ENCODE results near the gene ENTPD5.
A peak's percentile ranks its signal among the peaks of the same experiment; 100 is the strongest.
"Not testable (repeated sequence)": the region's sequence is repeated elsewhere in the genome, so short reads cannot be mapped to it uniquely, and the experiment has no call there.

ENTPD5 gene, protein sequence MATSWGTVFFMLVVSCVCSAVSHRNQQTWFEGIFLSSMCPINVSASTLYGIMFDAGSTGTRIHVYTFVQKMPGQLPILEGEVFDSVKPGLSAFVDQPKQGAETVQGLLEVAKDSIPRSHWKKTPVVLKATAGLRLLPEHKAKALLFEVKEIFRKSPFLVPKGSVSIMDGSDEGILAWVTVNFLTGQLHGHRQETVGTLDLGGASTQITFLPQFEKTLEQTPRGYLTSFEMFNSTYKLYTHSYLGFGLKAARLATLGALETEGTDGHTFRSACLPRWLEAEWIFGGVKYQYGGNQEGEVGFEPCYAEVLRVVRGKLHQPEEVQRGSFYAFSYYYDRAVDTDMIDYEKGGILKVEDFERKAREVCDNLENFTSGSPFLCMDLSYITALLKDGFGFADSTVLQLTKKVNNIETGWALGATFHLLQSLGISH

DNA sequence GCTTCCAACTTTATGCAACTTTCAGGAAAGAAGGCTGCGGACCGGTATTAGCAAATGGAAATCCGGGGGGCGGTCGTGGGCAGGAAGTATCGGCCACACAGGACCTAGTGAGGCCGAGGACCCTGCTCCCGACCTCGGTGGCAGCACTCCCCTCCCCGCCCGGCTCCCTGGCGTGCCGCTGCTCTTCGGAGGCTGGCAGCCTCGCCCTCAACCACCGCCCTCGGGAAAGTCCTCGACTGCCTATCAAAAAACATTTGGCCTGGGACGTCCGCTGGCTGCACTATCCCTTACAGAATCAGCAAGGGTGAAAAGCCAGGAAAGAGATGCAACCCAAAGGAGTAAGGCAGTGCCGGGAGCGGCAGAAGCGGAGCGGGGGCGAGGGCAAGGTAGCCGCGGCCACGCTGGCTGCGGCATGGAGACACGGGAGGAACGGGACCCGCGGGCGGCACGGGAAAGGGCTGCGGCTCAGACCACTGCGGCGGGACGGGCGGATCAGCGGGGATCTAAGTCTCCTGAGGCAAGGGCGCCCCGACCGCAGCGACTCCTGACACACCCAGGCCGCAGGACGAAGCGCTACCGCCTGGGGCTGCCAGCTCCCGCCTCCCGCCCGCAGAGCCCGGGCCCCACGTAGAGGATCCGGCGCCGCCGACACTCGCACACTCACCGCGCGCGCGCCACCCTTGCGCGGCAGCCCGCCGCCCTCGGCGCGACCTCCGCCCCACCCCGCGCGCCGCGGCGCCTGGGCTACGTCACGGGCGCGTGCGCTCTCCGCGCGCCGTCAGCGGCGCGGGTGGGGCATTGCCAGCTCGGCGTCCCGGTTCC lies at the start of gene ENTPD5, which contains the start of gene BBOF1:
TSS of gene ENTPD5 (minus strand) at position 703 of the 822 bp plus-strand sequence. CDS start 31,186 bp downstream, outside the sequence.
TSS of gene BBOF1 (plus strand) at position 764 of the 822 bp plus-strand sequence. CDS start 130 bp downstream, outside the sequence.
- peak; percentile 81 for DNase-seq

DNA sequence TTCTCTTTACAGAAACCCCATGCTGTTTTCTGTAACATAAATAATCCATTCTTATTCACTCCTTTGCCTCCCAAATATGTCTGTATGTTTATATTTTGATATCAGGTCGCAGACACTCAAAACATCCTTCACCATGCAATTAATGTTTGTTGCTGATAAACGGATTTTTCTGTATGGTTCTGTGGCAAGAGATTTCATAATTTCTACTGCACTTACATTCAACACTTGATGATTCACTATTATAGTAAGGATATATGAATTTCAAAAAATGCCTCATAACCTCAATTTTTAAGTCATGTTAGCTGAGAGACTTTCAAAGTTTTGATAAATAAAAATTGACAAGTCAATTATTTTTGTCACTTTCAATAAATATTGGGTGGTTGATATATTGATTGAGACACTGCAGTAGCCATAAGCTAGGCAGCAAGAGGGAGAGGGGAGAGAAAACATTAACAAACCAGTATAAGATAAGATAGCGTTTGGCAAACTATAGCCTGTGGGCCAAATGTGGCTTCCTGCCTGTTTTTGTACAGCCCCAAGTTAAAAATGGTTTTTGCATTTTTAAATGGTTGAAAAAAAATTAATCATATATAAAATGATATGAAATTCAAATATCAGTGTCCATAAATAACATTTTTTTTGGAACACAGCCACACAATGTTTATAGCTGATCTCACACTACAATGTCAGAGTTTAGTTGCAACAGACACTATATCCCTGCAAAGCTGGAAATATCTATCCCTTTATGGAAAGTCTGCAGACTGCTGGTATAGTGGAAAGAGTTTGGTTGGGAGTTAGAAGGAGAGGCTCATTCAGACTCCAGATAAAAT lies 46.9 kb upstream of the ENTPD5 start:
- no peak for DNase-seq

DNA sequence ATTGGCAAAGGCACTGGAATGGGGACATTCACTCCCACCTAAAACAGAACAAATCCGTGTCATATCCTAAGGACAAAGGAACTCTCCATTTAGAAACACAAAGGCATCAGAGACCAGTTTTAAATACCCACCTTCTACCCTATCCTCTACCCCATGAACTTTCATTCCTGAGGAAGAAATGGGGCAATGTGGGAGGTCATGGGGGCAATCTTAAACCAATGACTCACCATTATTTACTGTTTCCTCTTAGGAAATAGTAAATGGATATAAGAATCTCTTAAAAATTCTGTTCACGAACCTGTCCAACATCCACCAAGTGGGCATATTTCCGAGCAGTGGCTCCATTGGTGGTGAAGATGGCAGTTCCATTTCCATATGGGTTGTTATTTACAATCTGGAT lies 45.8 kb upstream of the ENTPD5 start:
- no peak for DNase-seq

DNA sequence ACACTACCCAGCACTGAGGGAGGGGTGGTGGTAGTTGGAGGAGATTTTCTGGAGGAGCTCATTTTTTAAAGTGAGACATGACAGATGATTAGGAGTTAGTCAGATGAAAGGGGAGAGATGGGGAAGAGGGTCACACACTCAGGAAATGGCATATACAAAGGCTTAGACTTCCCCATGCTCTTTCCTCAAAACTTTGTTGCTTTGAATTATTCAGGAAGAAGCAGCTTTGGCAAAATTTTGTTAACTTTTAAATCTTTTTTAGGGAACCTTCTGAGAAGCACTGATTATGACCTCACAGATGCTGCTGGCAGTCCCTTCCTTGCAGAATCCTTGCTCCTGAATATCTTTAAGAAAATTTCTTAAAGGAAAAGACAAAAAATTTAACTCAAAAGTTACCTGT lies 45.3 kb upstream of the ENTPD5 start:
- no peak for DNase-seq

DNA sequence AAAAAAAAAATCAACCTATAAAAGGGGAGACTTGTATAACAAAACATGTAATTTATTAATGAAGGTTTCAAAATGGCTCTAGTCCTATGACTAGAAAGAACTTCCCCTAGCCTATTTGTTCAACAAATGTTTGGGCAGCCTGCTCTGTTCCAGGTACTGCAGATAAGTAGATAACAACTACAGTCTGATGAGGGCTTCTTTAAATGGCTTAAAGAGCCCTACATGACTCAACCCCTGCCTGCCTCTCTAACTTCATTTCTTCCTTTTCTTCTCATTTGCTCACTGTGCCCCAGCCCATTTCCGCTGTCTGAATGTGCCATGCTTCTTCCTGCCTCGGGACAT lies 43.7 kb upstream of the ENTPD5 start:
- no peak for DNase-seq

DNA sequence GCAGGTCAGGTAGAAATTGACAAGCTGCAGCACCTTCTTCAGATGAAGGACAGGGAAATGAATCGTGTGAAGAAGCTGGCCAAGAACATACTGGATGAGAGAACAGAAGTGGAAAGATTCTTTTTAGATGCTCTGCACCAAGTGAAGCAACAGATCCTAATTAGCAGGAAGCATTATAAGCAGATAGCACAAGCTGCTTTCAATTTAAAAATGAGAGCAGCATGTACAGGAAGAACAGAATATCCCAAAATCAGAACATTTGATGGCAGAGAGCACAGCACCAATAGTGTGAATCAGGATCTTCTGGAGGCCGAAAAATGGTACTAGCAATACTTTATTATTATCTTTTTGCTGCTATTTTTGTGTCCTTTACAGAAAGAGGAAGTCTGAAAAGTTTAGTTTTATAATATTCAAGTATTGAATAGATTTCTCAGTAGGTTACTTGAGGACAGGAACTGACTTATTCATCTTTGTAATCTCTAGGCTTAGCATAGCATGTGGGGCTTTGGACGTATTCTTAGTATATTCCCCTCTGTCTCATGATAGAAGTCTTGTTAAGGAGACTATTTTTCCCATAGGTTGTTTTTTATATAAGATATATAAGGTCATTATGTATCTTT lies 30.9 kb upstream of the ENTPD5 start:
- DNase-seq: no peak

DNA sequence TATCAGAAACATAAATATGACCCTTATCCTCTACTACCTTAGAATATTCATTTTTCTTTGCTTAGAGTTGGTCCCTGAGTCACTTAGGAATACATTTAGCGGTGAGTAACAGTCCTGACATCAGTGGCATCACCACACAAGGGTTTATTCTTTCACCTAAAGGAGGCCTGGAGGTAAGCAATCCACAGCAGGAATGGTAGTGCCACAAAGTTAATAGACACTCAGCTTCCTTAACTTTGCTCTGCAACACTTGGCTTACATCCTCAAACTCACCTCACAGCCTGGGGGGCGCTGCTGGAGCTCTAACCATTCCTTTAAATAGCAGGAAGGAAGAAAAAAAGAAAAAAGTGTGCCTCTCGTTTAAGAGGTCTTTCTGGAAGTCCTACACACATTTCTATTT lies 29.2 kb upstream of the ENTPD5 start:
- no peak for DNase-seq

DNA sequence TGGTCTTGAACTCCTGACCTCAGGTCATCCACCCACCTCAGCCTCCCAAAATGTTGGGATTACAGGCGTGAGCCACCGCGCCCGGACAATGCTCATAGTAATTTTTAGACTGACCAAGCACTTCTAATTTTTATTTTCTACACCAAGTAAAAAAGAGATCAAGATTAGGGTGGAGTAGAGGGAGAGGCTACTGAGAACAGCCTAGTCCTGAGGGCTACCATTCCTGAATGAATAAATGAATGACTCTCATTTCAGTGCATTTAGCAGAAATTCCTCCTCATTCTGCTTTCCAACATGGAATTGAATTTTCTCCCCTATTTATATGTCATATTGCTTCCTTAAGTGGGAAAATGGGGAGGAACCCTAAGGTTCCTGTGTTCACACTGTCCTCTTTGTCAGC lies 26.4 kb upstream of the ENTPD5 start:
- DNase-seq: no peak

DNA sequence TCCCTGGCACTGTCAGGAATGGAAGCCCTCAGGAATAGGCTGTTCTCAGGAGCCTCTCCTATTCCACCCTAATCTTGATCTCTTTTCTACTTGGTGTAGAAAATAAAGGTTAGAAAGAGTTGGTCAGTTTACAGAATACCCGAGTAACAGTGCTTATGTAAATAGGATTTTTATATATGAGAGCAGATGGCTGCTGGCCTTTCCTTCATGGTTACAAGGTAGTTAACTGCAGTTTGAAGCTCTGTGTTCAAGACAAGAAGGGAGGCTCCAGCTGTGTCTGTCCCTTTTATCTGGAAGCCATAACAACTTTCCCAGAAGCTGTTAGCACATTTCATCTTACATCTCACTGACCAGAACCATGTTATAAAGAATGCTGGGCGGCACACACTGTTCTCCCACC lies 23.2 kb upstream of the ENTPD5 start:
- no peak for DNase-seq

DNA sequence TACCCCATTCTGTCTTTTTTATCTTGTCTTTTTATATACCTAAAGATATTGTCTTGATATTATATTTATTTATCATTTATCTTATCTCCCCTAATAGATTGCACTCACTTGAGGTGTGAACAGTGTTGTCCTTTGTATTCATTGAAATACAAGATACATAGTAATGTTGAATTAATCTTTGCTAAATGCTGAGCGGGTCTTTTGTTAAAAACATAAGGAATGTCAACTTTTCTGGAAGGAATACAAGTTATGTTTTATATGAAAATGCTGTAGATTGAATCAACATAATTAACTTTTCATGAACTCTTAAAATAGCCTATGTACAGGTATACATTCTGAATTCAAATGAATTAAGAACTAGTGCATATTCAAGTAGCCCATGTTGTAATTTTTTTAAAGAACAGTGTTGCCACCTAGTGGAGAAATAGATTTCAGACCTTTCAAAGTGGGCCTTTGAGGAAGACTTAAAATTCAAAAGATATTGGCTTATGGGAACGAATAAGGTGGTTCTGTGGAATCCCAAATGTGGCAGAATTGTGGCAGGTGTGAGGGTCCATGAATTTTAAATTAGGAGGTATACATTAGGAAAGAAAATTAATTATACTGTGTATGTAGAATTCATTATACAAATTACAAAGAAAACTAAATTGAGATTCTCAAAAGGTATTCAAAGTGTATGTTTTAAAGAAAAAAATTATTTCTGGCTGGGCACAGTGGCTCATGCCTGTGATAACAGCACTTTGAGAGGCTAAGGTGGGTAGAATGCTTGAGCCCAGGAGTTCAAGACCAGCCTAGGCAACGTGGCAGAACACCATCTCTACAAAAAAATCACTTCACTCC lies 19.2 kb upstream of the ENTPD5 start:
- no peak for DNase-seq

DNA sequence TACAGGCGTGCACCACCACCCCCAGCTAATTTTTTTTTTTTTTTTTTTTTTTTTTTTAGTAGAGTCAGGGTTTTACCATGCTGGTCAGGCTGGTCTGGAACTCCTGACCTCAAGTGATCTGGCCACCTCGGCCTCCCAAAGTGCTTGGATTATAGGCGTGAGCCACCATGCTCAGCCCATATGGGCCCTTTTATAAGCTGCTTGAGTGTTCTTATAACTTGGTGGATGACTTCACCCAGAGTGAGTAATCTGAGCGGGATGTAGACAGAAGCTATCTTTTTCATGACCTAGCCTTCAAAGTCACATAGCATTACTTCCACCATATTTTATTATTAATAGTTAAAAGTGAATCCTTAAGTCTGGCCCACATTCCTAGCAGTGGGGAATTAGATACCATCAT lies 16.5 kb upstream of the ENTPD5 start:
- DNase-seq: no peak

DNA sequence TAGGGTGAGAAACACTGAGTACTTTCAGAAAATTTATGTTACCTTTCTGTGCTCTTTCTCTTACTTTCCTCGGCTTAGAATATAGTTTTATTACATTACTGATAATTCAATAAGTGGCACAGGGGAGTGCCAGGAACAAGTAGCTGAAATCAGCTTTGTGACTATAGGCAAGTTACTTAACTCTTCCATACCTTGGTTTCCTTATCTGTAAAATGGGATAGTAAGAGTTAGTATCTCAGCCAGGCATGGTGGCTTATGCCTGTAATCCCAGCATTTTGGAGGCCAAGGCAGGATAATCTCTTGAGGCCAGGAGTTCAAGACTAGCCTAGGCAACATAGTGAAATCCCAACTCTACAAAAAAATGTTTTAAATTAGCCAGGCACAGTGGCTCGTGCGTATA lies 15.5 kb upstream of the ENTPD5 start:
- DNase-seq: no peak

DNA sequence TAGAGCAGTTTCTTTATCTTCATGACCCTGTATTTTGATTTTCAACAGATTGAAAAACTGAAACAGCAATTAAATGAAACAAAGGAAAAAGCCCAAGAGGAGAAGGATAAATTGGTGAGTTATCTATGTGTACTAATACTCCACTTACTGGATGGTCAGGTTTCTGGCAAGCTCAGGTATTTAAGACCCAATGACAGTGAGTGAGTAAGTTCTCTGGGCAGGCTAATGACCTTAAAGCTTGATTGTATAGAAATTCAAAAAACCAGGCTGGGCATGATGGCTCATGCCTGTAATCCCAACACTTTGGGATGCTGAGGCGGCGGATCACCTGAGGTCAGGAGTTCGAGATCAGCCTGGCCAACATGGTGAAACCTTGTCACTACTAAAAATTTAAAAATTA lies 10.0 kb upstream of the ENTPD5 start:
- no peak for DNase-seq

DNA sequence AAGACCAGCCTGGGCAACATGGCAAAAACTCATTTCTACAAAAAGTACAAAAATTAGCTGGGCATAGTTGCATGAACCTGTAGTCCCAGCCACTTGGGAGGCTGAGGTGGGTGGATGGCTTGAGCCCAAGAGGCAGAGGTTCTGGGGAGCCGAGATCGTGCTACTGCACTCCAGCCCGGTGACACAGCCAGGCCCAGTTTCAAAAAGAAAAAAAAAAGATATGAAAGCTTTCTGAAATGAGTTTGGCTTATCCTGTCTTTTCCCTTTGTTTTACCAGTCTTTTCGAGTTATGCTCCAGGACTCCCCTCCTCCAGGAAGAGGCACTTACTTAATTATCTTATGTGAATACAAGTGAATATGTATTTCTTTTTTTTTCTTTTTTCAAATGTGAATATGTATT lies 3.3 kb upstream of the ENTPD5 start:
- no peak for DNase-seq

DNA sequence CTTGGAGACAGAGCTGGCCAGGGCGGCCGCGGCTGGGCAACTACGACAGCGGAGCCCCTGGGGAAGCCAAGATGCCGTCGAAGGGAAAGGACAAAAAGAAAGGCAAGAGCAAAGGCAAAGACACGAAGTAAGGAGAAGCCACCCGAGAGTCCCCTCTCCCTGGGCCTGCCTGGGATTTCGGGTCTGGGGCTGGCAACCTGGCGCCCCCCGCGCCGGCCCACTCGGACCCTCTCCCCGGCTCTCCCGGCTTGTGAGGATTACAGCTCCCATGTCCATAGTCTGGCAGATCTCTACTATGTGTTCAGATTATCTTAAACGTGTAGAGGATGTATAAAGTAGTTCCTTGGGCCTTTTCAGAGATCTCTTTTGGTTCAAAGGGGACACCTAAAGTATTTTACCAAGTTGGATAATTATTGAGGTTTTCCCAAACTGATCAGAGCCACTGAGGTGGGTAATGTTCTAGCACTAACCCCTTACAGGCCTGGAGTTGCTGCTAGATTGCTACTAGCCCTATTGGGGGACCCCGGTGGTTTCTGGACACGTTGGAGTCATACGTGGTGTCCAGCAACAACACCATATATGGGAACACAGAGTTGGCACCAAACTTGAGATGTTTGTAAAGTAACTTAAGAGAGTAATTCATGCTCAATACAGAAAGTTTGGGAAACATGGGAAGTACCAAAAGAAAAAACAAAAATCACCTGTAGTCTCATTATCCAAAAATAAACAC lies 485 bp upstream of the ENTPD5 start:
- no peak for DNase-seq

DNA sequence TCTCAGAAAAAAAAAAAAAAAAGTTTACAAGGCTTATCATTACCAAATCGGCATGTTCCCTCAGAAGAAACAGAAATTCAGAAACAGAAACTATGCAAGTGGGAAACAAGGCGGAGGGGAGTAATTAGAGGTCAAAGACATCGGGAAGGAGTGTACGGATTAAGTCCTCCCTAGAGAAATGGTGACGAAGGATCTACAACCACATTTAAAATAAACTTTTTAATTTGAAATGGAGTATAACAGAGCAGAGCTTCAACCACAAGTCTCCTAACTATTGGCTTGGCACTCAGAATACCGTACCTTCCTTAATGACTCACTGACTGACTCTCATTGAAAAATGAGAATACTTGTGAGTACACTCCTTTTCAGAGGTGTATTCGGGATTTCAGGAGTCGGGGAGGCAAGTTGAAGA lies 908 bp downstream of the ENTPD5 start:
- DNase-seq: no peak

DNA sequence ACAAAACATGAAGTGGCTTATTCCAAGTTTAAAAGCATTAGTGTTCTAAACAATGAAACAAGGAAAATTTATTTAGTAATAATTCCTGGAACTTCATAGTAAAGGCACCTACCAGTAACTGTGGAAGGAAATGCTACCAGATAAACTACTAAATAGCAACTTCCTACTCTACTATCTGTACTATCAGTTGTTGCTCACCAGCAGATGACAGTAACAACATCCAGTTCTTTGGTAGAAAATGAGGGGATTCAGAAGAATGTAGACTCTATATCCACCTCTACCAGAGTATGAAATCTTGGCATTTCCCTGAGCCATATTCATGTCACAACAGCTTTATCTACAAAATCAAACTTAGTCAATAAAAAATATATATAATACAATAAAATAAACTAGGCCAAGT lies 3.1 kb downstream of the ENTPD5 start:
- no peak for DNase-seq

DNA sequence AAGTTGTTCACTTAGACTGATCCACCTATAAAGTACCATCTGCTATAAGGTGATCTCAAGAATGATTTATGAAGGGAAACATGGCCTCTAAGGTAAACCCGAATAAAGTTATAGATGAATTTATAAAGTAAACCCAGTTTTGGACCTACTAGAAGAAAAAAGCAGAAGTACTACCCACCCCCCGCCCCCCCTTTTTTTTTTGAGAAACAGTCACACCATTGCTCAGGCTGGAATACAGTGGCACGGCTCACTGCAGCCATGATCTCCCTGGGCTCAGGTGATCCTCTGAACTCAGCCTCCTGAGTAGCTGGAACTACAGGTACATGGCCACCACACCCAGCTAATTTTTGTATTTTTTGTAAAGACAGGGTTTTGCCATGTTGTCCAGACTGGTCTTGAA lies 3.9 kb downstream of the ENTPD5 start:
- DNase-seq: no peak

DNA sequence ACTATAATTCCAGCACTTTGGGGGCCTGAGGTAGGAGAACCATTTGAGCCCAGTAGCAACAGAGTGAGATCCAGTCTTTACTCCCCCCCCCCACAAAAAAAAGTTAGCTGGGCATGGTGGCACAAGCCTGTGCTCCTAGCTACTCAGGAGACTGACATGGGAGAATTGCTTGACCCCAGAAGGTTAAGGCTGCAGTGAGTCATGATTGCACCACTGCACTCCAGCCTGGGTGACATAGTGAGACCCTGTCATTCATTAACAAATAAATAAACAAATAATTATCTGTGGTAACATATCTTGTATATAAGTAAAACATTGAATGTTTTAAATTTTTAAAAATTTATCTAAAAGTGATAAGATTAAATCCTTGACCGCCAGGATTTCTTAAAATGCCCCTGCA lies 4.8 kb downstream of the ENTPD5 start:
- no peak for DNase-seq

DNA sequence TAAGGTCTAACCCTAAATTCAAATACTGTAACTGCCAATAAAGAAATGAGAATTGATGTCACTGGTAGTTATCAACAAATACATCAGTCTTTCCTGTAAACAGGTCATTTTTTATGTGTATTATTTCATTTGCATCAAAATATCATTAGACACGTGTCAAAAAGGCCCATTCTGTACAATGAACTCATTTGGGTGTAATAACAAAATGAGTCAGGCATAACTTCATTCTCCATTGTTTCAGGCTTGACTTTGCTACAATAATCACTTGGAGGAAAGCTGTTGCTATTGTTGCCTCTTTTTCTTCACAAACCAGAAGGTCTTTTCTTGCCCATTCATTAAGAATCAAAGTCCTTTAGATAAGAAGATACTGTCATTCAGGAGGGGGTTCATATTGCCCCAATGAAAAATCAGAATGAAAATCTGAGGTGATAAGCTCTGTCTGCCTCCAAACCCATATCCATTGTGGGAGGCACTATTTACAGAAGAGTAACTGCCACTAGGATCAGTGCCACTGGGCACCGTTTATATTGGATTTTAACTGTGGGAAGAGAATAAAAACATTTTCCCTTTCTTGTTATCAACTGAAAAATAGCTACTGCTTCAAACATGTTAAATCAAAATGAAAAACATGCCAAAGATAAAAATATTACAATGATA lies 10.1 kb downstream of the ENTPD5 start:
- no peak for DNase-seq

DNA sequence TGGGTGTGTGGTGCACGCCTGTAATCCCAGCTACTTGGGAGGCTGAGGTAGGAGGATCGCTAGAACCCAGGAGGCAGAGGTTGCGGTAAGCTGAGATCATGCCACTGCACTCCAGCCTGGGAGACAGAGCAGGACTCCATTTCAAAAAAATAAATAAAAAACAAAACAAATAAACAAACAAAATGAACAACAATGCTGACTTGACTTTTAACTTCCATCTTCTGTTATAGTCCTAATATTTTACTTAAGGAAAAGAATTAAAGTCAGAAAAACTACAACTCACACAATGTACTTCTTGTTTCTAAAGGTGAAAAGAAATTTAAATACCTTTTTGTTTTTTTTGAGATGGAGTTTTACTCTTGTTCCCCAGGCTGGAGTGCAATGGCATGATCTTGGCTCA lies 13.4 kb downstream of the ENTPD5 start:
- not testable (repeated sequence) for DNase-seq
